ENCODE results near the gene C7.
"Not testable (repeated sequence)": the region's sequence is repeated elsewhere in the genome, so short reads cannot be mapped to it uniquely, and the experiment has no call there.

C7 gene

GRCh38 chr5:40909264-40909663 lies at the start of gene C7:
Gene C7, plus strand, starts transcription at chr5:40909497. Its CDS starts 114 bp downstream, at chr5:40909611.
- no peak for DNase-seq

- no peak for DNase-seq
These were observed 48.6 kb upstream of the C7 start for GRCh38 chr5:40860711-40861110.

- not testable (repeated sequence) for DNase-seq
These were observed 44.3 kb upstream of the C7 start for GRCh38 chr5:40865004-40865403.

GRCh38 chr5:40866844-40867243 lies 42.5 kb upstream of the C7 start:
- DNase-seq = no peak

- no peak for DNase-seq
These were observed 39.9 kb upstream of the C7 start for GRCh38 chr5:40869384-40869783.

GRCh38 chr5:40871177-40871576 lies 38.1 kb upstream of the C7 start:
- DNase-seq = no peak

GRCh38 chr5:40872253-40872652 lies 37.0 kb upstream of the C7 start:
- not testable (repeated sequence) for DNase-seq

GRCh38 chr5:40873286-40873880 lies 35.9 kb upstream of the C7 start:
- no peak for DNase-seq

GRCh38 chr5:40875958-40876357 lies 33.3 kb upstream of the C7 start:
- no peak for DNase-seq

GRCh38 chr5:40877371-40877988 lies 31.8 kb upstream of the C7 start:
- DNase-seq = no peak

GRCh38 chr5:40879163-40879942 lies 29.9 kb upstream of the C7 start:
- DNase-seq = no peak

- no peak for DNase-seq
These were observed 27.0 kb upstream of the C7 start for GRCh38 chr5:40882291-40882690.

GRCh38 chr5:40883051-40883450 lies 26.2 kb upstream of the C7 start:
- DNase-seq = not testable (repeated sequence)

GRCh38 chr5:40895440-40896425 lies 13.6 kb upstream of the C7 start:
- DNase-seq = not testable (repeated sequence)

- DNase-seq = peak; percentile 5
These were observed 4.9 kb upstream of the C7 start for GRCh38 chr5:40904205-40904993.

GRCh38 chr5:40904994-40905306 lies 4.3 kb upstream of the C7 start:
- DNase-seq = no peak

- no peak for DNase-seq
These were observed 2.9 kb upstream of the C7 start for GRCh38 chr5:40906351-40906751.

- DNase-seq = no peak
These were observed 426 bp downstream of the C7 start for GRCh38 chr5:40909723-40910122.

- no peak for DNase-seq
These were observed 2.0 kb downstream of the C7 start for GRCh38 chr5:40911266-40911665.

GRCh38 chr5:40914835-40915234 lies 5.5 kb downstream of the C7 start:
- DNase-seq = no peak

GRCh38 chr5:40915341-40915926 lies 6.1 kb downstream of the C7 start:
- DNase-seq = no peak

- no peak for DNase-seq
These were observed 6.9 kb downstream of the C7 start for GRCh38 chr5:40916226-40916625.
